ENCODE measurements around the gene SLC22A2.
"Not testable (repeated sequence)": the region's sequence is repeated elsewhere in the genome, so short reads cannot be mapped to it uniquely, and the experiment has no call there.

The SLC22A2 gene

GRCh38 chr6:160247457-160247883 lies 11.2 kb downstream of the SLC22A2 start:
- no peak for DNase-seq

- no peak for DNase-seq
Observed at GRCh38 chr6:160240691-160241084, 17.9 kb downstream of the SLC22A2 start.

GRCh38 chr6:160239929-160240690 lies 18.5 kb downstream of the SLC22A2 start:
- no peak for DNase-seq

GRCh38 chr6:160238761-160239751 lies 19.6 kb downstream of the SLC22A2 start:
- no peak for DNase-seq

- no peak for DNase-seq
Observed at GRCh38 chr6:160238278-160238711, 20.3 kb downstream of the SLC22A2 start.

- DNase-seq, result not testable (repeated sequence)
Observed at GRCh38 chr6:160237597-160238275, 20.9 kb downstream of the SLC22A2 start.

GRCh38 chr6:160236235-160236872 lies 22.3 kb downstream of the SLC22A2 start:
- DNase-seq, result not testable (repeated sequence)

GRCh38 chr6:160233950-160234640 lies 24.5 kb downstream of the SLC22A2 start:
- DNase-seq, result not testable (repeated sequence)

GRCh38 chr6:160227769-160228161 lies 30.9 kb downstream of the SLC22A2 start:
- no peak for DNase-seq

- no peak for DNase-seq
Observed at GRCh38 chr6:160227038-160227768, 31.4 kb downstream of the SLC22A2 start.

- DNase-seq, result peak; percentile 57 to 71
Observed at GRCh38 chr6:160226118-160226591, 32.5 kb downstream of the SLC22A2 start.

- DNase-seq, result no peak
Observed at GRCh38 chr6:160224639-160225237, 33.9 kb downstream of the SLC22A2 start.

- no peak for DNase-seq
Observed at GRCh38 chr6:160222491-160222890, 36.1 kb downstream of the SLC22A2 start.

GRCh38 chr6:160221918-160222317 lies 36.7 kb downstream of the SLC22A2 start:
- no peak for DNase-seq

GRCh38 chr6:160221423-160221822 lies 37.2 kb downstream of the SLC22A2 start:
- DNase-seq, result no peak

- no peak for DNase-seq
Observed at GRCh38 chr6:160218810-160219209, 39.8 kb downstream of the SLC22A2 start.

- no peak for DNase-seq
Observed at GRCh38 chr6:160217863-160218262, 40.8 kb downstream of the SLC22A2 start.

- no peak for DNase-seq
Observed at GRCh38 chr6:160217073-160217472, 41.5 kb downstream of the SLC22A2 start.

- no peak for DNase-seq
Observed at GRCh38 chr6:160215232-160215631, 43.4 kb downstream of the SLC22A2 start.

GRCh38 chr6:160207618-160208017 lies 51.0 kb downstream of the SLC22A2 start:
- no peak for DNase-seq

GRCh38 chr6:160204710-160205109 lies 53.9 kb downstream of the SLC22A2 start:
- no peak for DNase-seq
